Hematopoietic multipotent progenitor cell (in vitro differentiated cells): ENCODE data around the gene GBX2. TPM values are rescaled to one million over a fixed set of nuclear protein-coding genes. Genes with fewer than 3 reads are reported as not detected.

ENCODE experiments used
- DNase-seq, 3 donors: peaks; one replicate each; pipeline ENCODE4 v3.0.0-alpha.2; 2011 to 2015; ENCODE audit warnings: low read depth in 2 of 3, low spot score in 2 of 3
- total RNA-seq: library from RNA; depleted of rRNA; stranded (reverse); fragments of >200 nt; gene quantifications from one replicate; pipeline ENCODE4 v1.2.3, GENCODE V29; 2012

The GBX2 gene
- not detected for total RNA-seq

DNA sequence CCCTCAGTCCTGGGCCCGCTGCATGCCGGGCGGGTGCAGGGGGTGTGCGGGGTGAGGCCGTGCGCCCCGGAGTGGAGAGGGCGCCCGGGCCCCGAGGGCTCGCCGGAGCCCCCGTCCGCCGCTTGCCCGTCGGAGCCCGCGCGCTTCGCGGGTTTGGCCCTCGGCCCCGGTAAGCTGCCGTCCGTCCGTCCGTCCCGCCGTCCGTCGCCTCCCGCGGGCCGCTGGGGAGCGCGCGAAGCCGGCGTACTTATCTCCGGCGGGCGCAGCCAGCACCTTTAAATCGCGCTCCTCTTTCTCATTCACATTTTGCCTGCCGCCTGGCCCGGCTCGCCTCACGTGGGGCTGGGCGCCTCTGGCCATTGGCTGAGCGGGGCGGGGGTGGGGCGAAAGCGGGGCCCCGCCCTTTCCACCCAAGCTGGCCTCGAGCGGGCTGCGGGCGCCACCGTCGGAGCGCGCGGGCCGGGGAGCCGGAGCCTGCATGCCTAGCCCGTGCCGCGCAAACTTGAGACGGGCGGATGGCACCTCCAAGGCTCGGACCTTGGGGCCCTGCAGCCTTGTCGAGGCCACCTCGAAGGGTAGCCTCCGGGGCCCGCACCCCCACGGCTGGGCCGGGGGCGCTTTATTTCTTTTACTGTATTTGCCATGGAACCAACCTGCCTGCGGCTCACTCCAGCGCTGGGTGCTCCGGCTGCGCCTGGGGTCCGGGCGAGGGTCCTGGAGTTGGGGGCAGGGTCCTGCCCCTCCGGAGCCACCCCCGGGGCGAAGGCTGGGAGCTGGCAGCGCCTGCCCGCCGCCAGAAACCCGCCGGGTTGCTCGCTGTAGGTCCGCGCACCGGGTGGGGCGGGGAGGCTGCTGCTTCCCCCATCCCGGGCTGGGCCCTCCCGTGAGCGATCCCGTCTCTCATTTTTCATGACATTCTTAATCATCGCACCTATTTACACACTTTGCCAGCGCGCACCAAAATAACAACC is at the start of gene GBX2:
TSS of gene GBX2 (minus strand) at position 277 of the 971 bp plus-strand sequence. CDS start 415 bp downstream, outside the sequence.
- no peak for DNase-seq

DNA sequence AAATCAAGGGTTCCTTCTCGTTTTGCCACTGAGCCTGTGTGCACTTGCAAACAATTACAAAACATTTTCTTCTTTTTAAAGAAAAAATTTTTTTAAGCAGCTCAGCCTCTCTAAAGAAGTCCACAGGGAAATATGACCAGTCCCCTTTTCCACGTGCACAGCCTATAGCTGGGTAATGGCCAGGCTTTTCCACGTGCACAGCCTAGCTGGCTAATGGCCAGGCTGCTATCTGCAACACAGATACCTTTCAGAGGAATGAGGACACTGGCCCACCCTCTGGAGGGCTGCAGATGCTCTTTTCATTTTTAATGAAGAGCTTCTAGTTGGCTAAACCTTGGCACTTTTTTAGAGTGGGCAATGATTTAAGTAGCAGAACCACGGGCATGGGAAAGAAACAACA is 49.7 kb upstream of the GBX2 start:
- DNase-seq: no peak

DNA sequence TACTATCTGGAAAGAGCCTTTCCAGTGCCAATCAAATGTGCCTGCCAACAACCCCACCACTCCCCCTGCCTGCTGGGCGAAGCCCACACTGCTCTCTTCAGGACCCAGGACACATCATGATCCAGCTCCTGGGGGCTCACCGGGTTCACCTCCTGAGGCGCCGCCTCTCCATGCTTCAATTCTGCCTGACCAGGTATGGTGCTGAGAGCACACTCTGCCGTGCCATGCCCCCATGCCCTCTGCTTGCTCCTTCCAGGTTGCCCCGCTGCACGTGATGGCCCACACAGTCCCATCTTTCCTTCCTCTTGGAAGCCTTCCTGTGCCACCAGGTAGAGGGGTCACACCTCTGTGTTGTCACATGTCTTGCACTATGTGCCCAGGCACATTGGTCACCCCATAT is 48.5 kb upstream of the GBX2 start:
- no peak for DNase-seq

DNA sequence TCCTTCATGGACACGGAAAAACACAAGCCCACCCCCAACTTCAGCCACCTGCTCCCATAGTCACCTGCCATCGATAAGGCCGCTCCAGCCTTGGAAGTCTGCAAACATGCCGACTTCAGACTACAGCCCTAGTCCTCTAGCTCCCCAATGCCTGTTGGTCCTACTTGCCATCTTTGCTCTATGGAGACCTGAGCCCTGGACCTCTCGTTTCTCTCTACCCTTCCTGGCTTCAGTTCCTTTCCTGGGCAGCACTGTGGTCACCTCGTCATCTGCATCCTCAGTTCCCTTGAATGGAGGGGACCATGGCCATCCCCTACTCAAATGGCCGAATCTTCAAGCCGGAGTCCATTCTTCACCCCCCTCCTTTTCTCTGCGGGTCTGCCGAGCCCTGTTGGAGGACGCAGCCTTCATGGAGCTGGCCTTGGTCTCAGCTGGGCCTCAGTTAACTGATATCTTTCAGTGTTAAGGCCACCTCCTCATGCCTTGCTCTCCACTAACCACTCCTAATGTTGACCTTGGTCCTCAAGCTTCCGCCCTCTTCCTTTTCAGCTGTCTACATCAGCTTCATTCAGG is 47.7 kb upstream of the GBX2 start:
- DNase-seq: no peak

DNA sequence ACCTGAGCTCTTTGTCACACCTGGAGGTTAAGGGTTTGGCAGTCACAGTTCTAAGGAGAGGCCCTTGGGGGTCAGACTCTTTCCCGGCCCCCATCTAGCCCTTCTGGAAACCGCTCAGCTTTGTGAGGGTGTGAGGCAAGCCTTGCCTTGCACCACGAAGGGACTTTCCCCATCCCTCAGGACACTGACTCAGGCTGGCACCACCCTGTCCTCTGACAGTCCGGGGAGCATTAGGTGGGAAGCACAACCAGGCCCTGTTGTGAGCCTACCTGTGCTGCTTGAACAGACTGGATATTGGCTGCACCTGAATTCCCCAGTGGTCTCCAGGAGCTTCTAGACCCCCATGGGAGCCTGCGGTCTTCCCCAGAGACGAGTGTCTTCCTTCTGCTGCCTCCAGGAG is 47.0 kb upstream of the GBX2 start:
- no peak for DNase-seq

DNA sequence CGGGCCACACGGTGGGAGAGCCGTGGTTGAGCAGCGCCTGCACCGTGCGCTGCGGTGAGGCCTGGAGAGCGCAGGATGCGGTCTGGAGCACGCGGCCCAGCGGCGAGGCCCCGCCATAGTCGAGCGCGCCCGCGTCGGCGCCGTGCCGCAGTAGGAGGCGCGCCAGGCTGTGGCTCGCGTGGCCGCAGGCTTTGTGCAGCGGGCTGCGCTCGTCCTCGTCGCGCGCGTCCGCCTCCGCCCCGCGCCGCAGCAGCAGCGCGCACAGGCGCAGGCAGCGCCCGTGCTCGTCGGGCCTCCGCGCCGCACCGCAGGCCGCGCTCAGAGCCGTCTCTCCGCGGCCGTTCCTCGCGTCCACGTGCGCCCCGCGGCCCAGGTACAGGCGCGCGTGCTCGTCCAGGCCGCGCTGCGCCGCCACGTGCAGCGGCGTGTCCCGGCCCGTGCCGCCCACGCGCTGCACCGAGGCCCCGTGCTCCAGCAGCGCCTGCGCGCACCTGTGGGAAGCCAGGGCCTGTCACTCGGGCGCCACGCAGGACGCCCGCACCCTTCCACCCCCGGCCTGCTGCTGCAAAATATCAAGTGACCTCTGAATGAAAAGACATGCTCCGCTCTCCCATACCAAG is 46.3 kb upstream of the GBX2 start:
- DNase-seq: no peak

DNA sequence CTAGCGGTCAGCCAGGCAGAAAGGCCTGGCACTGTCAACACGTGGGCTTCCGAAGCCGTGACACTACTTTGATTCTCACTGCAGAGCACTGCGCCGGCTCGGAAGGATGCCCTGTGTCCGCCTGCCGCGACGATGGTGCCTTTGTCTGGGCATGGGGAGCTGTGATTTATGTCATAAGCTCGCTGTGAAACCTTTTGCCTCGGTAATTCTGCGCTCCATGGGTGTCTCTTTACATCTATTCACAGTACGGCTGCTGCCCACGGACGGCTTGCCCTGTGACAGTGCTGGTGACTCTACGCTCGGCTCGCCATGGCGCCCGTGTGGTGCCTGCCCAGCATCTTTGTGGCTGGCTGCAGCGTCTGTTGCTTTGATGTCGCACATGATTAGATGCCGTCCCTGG is 43.1 kb upstream of the GBX2 start:
- DNase-seq: no peak

DNA sequence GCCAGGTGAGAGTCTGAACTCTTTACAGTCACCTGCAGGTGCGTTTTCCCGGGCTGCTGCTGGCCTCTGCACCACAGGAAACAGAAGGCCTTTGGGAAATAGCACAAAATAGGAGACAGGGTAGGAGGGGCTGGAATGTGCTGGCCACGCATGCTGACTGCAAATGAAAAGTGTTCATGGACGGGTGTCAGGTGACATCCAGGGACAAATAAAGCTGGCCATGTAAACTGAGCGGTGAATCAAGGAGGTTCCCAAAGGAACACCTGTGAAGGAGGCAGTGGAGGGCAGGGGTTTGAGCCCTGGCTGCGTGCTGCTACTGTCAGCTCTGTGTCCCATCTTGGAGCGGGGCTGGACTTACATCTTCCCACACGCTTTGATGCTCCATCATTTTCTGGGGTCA is 42.4 kb upstream of the GBX2 start:
- DNase-seq: no peak

DNA sequence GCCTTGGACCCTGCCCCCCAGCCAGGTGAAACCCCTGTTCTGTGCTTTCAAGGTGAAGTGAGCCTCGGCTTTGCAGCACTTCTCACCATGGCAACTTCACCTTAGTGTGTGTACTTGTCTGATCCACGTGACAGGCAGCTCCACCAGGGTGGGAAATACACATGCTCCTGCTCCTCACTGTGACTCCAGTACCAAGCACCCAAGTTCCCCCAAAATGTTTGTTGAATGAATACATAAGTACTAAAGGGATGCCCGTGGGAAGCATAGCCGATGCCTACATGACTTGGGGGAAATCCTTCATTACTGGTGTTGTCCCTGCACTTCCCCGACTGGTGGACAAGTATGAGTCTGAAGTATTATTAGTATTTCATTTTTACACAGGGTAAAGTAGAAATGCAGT is 41.8 kb upstream of the GBX2 start:
- no peak for DNase-seq

DNA sequence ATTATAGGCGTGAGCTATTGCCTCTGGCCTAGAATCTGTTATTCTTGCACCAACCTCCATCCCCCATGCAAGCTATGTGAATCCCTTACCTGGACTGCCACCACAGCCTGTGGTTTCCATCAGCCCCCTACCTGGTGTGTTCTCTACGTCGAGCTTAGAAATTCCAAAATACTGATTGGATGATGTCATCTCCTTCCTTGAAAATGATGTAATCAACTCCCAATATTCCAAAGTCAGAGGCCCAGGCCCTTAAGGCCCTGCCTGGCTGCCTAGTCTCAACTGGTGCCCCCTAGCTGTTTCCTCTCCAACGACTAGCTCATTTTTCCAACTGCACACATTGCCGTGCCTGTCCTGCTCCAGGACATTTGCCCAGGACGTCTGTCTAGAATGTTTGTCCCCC is 41.3 kb upstream of the GBX2 start:
- no peak for DNase-seq

DNA sequence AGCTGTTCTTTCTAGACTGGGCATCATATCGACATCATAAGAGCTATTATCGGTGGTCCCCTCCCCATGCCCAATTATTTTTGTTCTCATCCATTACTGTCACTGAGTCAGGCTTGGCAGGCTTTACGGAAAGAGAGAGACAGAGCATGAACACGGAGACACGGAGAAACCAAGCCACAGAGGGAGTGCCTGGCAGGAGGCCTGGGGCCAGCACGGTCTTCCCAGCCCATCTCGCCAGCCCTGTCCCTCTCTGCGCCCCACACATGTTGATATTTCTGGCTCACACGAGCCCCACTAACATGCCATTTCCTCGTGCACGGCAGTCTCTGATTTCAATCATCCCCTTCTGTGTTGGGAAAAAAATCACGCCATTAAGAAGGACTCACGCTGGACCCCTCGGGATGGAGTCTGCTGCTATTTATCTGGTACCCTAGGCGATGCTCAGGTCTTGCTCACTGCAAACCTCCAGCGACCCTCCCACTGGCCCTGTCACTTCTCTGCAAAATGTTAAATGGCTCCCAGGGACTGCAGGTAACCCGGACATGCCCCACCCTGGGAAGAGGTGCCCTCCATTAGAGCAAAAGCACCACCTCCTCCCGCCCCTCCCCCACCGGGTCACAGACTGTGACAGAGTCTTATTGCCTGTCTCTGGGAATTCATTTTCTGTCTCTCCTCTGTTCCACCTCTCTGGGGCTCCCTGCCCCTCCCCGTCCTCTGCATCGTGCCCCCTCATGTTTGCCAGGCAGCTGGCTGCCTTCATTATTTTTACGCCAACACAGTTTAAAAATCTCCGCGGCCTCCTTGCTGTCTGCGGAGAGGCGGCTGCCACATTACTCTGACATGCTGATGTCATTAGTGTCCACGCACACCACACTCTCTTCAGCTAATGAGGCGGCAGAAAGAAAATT is 40.1 kb upstream of the GBX2 start:
- no peak for DNase-seq

DNA sequence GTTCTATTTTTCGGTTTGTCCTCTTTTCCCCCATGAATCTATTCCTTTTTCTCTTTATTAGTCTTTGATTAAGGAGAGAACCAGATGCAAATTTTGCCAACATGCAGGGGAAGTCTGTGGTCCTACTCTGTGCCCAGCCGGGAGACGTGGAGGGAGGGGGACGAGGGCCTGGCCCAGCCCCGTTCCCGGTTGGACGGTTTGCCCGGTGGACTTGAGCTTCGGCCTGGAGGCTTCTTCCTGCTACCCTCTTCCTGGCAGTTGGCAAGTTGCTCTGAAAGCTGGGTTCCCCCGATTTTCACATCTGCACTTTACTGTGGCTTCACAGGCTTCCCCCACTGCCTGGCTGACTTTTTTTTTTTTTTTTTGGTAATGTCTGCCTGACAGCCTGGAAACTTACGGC is 39.3 kb upstream of the GBX2 start:
- DNase-seq: no peak

DNA sequence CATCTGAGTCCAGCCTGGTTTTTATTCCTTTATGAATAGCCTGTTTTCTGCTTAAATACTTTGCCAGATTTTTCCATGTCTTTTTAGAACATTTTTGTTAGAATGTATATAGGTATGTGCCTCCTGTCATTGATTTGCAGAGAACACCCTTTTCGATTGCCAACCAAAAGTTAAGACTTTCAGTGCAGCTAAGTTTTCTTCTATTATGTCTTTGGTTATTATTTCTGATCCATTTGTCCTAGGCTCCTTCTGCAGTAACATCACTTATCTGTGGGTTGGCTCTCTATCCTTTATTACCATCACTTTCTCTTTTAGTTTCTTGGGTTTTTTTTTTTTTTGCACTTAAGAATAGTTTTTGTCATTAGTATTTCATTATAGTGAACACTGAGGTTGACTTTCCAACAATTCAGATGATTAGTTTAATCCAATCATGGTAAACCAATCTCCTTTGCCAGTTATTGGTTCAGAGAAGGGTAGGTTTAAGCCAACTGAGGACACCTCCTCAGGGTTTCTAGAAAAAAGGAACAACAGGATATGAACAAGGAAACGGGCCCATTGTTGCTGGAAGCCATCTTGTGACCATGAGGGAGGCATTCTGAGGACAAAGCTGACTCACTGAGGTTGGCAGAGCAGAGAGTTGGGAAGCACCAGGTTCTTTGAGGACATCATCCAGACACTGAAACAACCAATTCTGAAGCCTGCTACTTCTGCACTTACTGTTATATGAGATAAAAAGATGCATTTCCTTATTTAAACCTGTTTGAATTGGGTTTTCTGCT is 37.9 kb upstream of the GBX2 start:
- DNase-seq: no peak

DNA sequence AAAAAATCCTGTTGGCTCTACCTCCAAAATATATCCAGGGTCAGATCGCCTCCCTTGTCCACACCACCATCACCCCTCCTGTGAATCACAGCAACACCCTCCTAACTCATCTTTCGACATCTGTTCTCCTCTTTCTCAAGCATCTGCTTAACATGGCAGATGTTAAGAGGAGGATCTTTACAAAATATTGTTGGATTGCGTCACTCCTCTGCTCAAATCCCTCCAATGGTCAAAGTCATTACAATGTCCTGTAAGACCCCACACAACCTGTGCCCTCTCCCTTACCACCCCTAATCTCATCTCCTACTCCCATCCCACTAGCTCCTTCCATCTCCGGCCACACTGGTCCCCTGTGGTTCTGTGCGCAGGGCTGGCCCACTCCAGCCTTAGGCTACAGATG is 36.8 kb upstream of the GBX2 start:
- DNase-seq: no peak

DNA sequence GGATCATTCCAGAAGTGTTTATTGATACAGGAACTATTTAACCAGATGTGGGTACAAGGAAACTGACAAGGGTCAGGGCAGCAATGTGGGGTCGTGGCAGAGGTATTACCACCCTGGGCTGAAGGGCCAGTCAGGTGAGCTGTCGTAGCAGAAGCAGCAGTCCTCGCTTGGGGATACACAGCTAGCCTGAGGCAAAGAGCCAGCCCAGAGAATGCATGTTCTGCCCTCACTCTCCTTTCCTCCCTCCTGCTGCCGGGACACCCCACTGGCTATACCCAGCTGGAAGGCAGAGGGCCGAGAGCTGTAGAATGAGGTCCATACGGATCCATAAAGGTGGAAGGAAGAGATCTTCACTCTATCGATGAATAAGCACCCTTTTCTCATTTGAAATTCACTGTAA is 32.2 kb upstream of the GBX2 start:
- no peak for DNase-seq

DNA sequence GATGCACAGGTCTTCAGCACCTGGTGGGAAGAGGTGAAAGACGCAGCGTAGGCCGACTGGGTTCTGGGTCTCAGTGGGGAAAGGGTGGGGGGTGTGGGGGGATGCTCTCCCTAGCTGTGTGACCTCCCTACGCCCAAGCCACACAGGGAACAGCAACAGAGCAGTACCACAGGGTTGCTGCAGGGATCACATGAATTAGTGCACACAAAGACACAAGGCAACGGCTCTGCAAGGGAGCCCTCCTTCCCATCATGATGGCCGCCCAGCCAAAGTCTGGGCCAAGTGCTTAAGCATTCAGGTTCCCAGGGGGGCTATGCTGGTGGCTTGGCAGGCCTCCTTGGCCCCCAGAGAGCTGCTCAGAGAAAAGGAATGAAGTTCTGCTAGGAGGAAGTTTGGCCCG is 28.2 kb upstream of the GBX2 start:
- no peak for DNase-seq

DNA sequence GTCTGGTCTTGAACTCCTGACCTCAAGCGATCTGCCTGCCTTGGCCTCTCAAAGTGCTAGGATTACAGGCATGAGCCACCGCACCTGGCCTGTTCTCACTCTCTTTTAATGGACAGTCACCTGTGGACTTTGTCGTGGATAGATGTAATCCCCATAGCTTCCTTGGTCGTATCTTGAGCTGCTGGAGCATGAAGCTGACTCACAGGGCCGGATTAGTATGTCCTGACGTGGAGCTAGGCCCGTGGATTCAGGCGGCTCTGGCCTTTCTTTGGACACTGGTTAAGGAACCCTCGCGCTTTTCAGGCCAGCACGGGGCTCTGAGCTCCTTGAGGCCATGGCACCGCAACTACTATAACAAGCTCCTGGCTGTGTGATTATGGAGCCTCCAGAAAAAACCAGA is 27.5 kb upstream of the GBX2 start:
- no peak for DNase-seq

DNA sequence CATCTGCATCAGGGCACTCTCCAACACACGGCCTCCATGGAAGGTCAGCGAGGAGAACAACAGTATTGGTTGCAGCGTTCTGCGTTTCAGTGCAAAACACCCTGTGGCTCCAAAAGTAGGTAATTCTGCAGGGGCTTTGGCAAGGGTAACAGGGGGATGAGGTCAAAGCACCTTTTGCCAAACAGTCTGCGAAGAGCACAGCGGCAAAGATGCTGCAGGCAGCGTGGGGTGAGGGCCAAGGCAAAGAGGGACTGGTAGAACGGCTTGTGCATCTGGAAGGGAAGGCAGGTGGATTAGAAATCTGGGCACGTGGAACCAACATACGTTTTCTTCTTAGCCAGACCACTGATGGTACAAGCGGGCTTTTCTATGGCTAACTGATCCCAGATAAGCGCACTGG is 26.6 kb upstream of the GBX2 start:
- no peak for DNase-seq

DNA sequence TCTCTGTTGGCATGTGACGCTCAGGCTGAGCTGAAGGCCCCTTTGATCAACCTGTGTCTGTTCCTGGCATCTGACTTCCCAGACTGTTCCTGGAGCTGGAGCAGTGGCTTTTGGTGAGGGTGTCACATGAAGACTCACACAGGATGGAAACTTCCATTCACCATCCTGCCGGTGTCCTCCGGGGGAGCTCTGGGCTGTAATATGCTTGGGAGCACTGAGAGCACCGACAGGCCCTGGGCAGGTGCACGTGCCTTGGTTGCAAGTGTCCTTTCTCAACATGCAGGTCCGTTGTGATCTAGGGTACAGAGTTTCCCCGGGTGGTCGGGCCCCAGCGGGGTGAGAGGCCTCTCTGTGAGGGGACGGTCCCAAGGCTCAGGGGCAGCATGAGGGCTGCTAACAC is 24.8 kb upstream of the GBX2 start:
- no peak for DNase-seq

DNA sequence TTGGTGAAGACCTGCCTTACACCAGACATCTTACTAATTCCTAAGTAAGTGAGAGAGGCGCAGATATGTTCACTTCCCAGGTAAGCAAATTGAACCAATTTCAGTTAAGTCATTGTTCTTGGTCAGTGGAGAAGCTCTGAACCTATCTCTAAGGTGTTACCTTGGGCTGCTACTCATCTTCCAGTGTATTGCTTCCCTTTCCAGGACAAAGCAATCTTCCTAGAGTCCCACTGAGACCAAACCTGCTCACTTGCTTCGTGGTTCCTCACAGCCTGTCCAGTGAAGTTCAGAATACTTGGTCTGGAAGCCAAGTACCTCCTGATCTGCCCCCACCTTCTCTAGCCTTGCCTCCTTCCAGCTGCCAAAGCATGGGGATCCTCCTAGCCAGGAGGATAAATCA is 22.5 kb upstream of the GBX2 start:
- DNase-seq: no peak
